ENCODE data around the gene EIF2S1. TPM values are rescaled to one million over a fixed set of nuclear protein-coding genes. Genes with fewer than 3 reads are reported as not detected.

The EIF2S1 gene
- total RNA-seq, 2 donors from 2014 or later = 95.0 to 198 TPM

GRCh38 chr14:67357969-67358354 is 2.2 kb upstream of the EIF2S1 start:
- Mint-ChIP-seq H3K27ac (peak overlapping the region; percentile 98), H3K36me3 (ENCODE audit: low read depth) (peaks cover 39% of the 10 kb centered on the region), H3K9me3 (no peaks in the 10 kb centered on the region), H3K4me3 (peak overlapping the region; percentile 93), H3K4me1 (peaks cover 11% of the 10 kb centered on the region), H3K27me3 (no peaks in the 10 kb centered on the region)
- ATAC-seq (replicated peaks) = no peak

- peaks cover 47% of the 10 kb centered on the region for H3K36me3 Mint-ChIP-seq (ENCODE audit: low read depth)
- no peaks in the 10 kb centered on the region for H3K27me3 Mint-ChIP-seq
- peak overlapping the region; percentile 98 for H3K27ac Mint-ChIP-seq
- H3K4me1 Mint-ChIP-seq = peaks cover 22% of the 10 kb centered on the region
- peak overlapping the region; percentile 93 for H3K4me3 Mint-ChIP-seq
- no peak for ATAC-seq (replicated peaks)
- H3K9me3 Mint-ChIP-seq = no peaks in the 10 kb centered on the region
These were observed 979 bp upstream of the EIF2S1 start for GRCh38 chr14:67358924-67359774.

GRCh38 chr14:67360470-67361206 is 510 bp downstream of the EIF2S1 start:
- Mint-ChIP-seq H3K9me3 (no peaks in the 10 kb centered on the region), H3K36me3 (ENCODE audit: low read depth) (peaks cover 62% of the 10 kb centered on the region), H3K27me3 (no peaks in the 10 kb centered on the region), H3K4me1 (peaks cover 22% of the 10 kb centered on the region), H3K4me3 (peak overlapping the region; percentile 93), H3K27ac (peak overlapping the region; percentile 98)
- peak; percentile 28 for ATAC-seq (replicated peaks)

GRCh38 chr14:67365476-67365875 is 5.3 kb downstream of the EIF2S1 start:
- peaks cover 29% of the 10 kb centered on the region for H3K4me1 Mint-ChIP-seq
- no peaks in the 10 kb centered on the region for H3K9me3 Mint-ChIP-seq
- H3K27ac Mint-ChIP-seq = no peak overlapping the region
- H3K36me3 Mint-ChIP-seq (ENCODE audit: low read depth) = peaks cover 100% of the 10 kb centered on the region
- ATAC-seq (replicated peaks) = no peak
- H3K27me3 Mint-ChIP-seq = no peaks in the 10 kb centered on the region
- no peak overlapping the region for H3K4me3 Mint-ChIP-seq

GRCh38 chr14:67370830-67371229 is 10.7 kb downstream of the EIF2S1 start:
- Mint-ChIP-seq H3K9me3 (no peaks in the 10 kb centered on the region), H3K27ac (peak overlapping the region; percentile 31), H3K36me3 (ENCODE audit: low read depth) (peaks cover 100% of the 10 kb centered on the region), H3K4me1 (peaks cover 24% of the 10 kb centered on the region), H3K27me3 (no peaks in the 10 kb centered on the region), H3K4me3 (peak overlapping the region; percentile 8)
- ATAC-seq (replicated peaks) = peak; percentile 34

- peak overlapping the region; percentile 31 for H3K27ac Mint-ChIP-seq
- ATAC-seq (replicated peaks) = peak; percentile 9
- H3K36me3 Mint-ChIP-seq (ENCODE audit: low read depth) = peaks cover 100% of the 10 kb centered on the region
These were observed 11.4 kb downstream of the EIF2S1 start for GRCh38 chr14:67371247-67372148.

GRCh38 chr14:67372833-67373232 is 12.7 kb downstream of the EIF2S1 start:
- Mint-ChIP-seq H3K27me3 (no peaks in the 10 kb centered on the region), H3K27ac (peak overlapping the region; percentile 61), H3K9me3 (no peaks in the 10 kb centered on the region), H3K4me3 (peak overlapping the region; percentile 48), H3K4me1 (peaks cover 15% of the 10 kb centered on the region), H3K36me3 (ENCODE audit: low read depth) (peaks cover 100% of the 10 kb centered on the region)
- peak; percentile 4 for ATAC-seq (replicated peaks)

More at GRCh38 chr14:67371247-67372148, 11.4 kb downstream of the EIF2S1 start:
- peaks cover 21% of the 10 kb centered on the region for H3K4me1 Mint-ChIP-seq
- H3K9me3 Mint-ChIP-seq = no peaks in the 10 kb centered on the region
- H3K4me3 Mint-ChIP-seq = peak overlapping the region; percentile 8
- no peaks in the 10 kb centered on the region for H3K27me3 Mint-ChIP-seq

GRCh38 chr14:67373347-67373746 is 13.2 kb downstream of the EIF2S1 start:
- H3K4me1 Mint-ChIP-seq = peaks cover 15% of the 10 kb centered on the region
- peak; percentile 98 for ATAC-seq (replicated peaks)
- H3K36me3 Mint-ChIP-seq (ENCODE audit: low read depth) = peaks cover 100% of the 10 kb centered on the region
- peak overlapping the region; percentile 48 for H3K4me3 Mint-ChIP-seq
- H3K27ac Mint-ChIP-seq = peak overlapping the region; percentile 61
- H3K9me3 Mint-ChIP-seq = no peaks in the 10 kb centered on the region
- H3K27me3 Mint-ChIP-seq = no peaks in the 10 kb centered on the region

GRCh38 chr14:67377916-67378315 is 17.8 kb downstream of the EIF2S1 start:
- Mint-ChIP-seq H3K36me3 (ENCODE audit: low read depth) (peaks cover 100% of the 10 kb centered on the region), H3K4me3 (no peak overlapping the region), H3K27ac (peak overlapping the region; percentile 18), H3K27me3 (no peaks in the 10 kb centered on the region), H3K4me1 (peaks cover 6% of the 10 kb centered on the region), H3K9me3 (no peaks in the 10 kb centered on the region)
- no peak for ATAC-seq (replicated peaks)

- Mint-ChIP-seq H3K27ac (no peak overlapping the region), H3K36me3 (ENCODE audit: low read depth) (peaks cover 81% of the 10 kb centered on the region), H3K27me3 (no peaks in the 10 kb centered on the region), H3K4me1 (no peaks in the 10 kb centered on the region), H3K9me3 (no peaks in the 10 kb centered on the region), H3K4me3 (no peak overlapping the region)
- no peak for ATAC-seq (replicated peaks)
These were observed 25.0 kb downstream of the EIF2S1 start for GRCh38 chr14:67385120-67385519.

- ATAC-seq (replicated peaks) = no peak
- no peaks in the 10 kb centered on the region for H3K9me3 Mint-ChIP-seq
- no peaks in the 10 kb centered on the region for H3K27me3 Mint-ChIP-seq
- H3K4me1 Mint-ChIP-seq = peaks cover 2% of the 10 kb centered on the region
- H3K4me3 Mint-ChIP-seq = no peak overlapping the region
- peaks cover 76% of the 10 kb centered on the region for H3K36me3 Mint-ChIP-seq (ENCODE audit: low read depth)
- H3K27ac Mint-ChIP-seq = no peak overlapping the region
These were observed 25.5 kb downstream of the EIF2S1 start for GRCh38 chr14:67385618-67386017.

GRCh38 chr14:67387195-67387594 is 27.1 kb downstream of the EIF2S1 start:
- Mint-ChIP-seq H3K4me3 (no peak overlapping the region), H3K27me3 (no peaks in the 10 kb centered on the region), H3K4me1 (peaks cover 4% of the 10 kb centered on the region), H3K9me3 (no peaks in the 10 kb centered on the region), H3K36me3 (ENCODE audit: low read depth) (peaks cover 61% of the 10 kb centered on the region), H3K27ac (peak overlapping the region; percentile 25)
- no peak for ATAC-seq (replicated peaks)

- no peaks in the 10 kb centered on the region for H3K27me3 Mint-ChIP-seq
- no peak overlapping the region for H3K4me3 Mint-ChIP-seq
- H3K27ac Mint-ChIP-seq = no peak overlapping the region
- ATAC-seq (replicated peaks) = no peak
- H3K9me3 Mint-ChIP-seq = no peaks in the 10 kb centered on the region
- H3K4me1 Mint-ChIP-seq = peaks cover 4% of the 10 kb centered on the region
- H3K36me3 Mint-ChIP-seq (ENCODE audit: low read depth) = peaks cover 40% of the 10 kb centered on the region
These were observed 29.1 kb downstream of the EIF2S1 start for GRCh38 chr14:67389275-67389674.
